Nephron progenitor cell (in vitro differentiated cells): ENCODE results near the gene BUB1B.
A peak's percentile ranks its signal among the peaks of the same experiment; 100 is the strongest.
"Not testable (repeated sequence)": the region's sequence is repeated elsewhere in the genome, so short reads cannot be mapped to it uniquely, and the experiment has no call there.

ENCODE experiments used
- DNase-seq: peaks from one replicate; pipeline ENCODE4 v3.0.0; 2021
- H3K27ac Mint-ChIP-seq: 2 replicates; pipeline ENCODE4 v1.8.0; 2021; ENCODE audit warnings: mild to moderate bottlenecking, moderate library complexity, mixed read lengths
- H3K27me3 Mint-ChIP-seq: 2 replicates; pipeline ENCODE4 v1.8.0; 2021; ENCODE audit warnings: mild to moderate bottlenecking, low read depth, mixed read lengths; ENCODE audit not compliant: poor library complexity
- H3K36me3 Mint-ChIP-seq: 2 replicates; pipeline ENCODE4 v1.8.0; 2021; ENCODE audit warnings: low read depth, mixed read lengths
- H3K4me1 Mint-ChIP-seq: 2 replicates; pipeline ENCODE4 v1.8.0; 2021; ENCODE audit warnings: mixed read lengths
- H3K4me3 Mint-ChIP-seq: 2 replicates; pipeline ENCODE4 v1.8.0; 2021; ENCODE audit warnings: mild to moderate bottlenecking, moderate library complexity, mixed read lengths
- H3K9me3 Mint-ChIP-seq: 2 replicates; pipeline ENCODE4 v1.8.0; 2021; ENCODE audit warnings: mild to moderate bottlenecking, moderate library complexity, mixed read lengths
- TF ChIP-seq, protein P1 (sequence below): fragments of 200-600 bp; sonication (generic); IDR thresholded peaks from 2 replicates; pipeline ENCODE4 v1.5.0; 2021; ENCODE audit warnings: antibody characterized with exemption

BUB1B gene, protein sequence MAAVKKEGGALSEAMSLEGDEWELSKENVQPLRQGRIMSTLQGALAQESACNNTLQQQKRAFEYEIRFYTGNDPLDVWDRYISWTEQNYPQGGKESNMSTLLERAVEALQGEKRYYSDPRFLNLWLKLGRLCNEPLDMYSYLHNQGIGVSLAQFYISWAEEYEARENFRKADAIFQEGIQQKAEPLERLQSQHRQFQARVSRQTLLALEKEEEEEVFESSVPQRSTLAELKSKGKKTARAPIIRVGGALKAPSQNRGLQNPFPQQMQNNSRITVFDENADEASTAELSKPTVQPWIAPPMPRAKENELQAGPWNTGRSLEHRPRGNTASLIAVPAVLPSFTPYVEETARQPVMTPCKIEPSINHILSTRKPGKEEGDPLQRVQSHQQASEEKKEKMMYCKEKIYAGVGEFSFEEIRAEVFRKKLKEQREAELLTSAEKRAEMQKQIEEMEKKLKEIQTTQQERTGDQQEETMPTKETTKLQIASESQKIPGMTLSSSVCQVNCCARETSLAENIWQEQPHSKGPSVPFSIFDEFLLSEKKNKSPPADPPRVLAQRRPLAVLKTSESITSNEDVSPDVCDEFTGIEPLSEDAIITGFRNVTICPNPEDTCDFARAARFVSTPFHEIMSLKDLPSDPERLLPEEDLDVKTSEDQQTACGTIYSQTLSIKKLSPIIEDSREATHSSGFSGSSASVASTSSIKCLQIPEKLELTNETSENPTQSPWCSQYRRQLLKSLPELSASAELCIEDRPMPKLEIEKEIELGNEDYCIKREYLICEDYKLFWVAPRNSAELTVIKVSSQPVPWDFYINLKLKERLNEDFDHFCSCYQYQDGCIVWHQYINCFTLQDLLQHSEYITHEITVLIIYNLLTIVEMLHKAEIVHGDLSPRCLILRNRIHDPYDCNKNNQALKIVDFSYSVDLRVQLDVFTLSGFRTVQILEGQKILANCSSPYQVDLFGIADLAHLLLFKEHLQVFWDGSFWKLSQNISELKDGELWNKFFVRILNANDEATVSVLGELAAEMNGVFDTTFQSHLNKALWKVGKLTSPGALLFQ

DNA sequence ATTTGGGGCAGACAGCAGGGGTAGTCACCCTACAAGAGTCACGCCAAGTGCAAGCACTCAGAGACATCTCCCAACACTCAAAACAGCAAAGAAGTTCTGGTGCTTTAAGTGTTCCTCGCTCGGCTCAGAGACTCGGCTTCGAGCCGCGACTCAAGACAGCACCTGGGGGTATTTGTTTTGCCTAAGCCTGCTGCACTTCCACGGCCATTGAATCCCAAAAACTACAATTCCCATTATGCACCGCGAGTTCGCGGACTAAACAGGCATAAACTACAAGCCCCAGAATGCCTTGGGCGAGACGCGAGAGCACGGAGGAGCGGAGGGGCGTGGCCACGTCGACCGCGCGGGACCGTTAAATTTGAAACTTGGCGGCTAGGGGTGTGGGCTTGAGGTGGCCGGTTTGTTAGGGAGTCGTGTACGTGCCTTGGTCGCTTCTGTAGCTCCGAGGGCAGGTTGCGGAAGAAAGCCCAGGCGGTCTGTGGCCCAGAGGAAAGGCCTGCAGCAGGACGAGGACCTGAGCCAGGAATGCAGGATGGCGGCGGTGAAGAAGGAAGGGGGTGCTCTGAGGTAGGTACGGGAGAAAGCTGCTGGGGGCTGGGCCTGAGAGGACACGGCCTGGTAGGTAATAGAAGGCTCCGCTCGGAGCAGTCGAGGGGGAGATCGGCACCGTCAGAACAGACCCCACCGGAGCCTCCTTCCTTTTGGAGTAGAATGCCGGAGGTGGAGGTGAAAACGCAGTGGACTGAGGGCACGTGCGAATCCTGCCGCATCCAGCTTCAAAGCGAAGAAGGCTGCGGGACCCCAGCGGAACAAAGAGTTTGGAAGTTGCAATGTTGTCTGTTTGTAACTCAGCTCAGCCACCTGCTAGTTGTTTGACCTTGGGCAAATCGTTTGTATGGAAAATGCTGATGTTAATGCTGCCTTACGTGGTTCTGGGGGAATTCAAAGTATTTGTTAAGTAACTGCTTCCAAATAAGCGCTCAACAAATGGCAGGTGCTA lies at the start of gene BUB1B:
BUB1B (plus strand) TSS at position 381 of the 1,000 bp plus-strand sequence; CDS start at position 533, 152 bp downstream.
- H3K27ac Mint-ChIP-seq: no peak within 1 kb of the TSS
- peaks cover 17% of the 10 kb centered on the region for H3K36me3 Mint-ChIP-seq
- no peak within 1 kb of the TSS for H3K4me3 Mint-ChIP-seq
- DNase-seq: peak; percentile 94
- peaks cover 17% of the 10 kb centered on the region for H3K4me1 Mint-ChIP-seq
- TF ChIP-seq, protein P1, sequence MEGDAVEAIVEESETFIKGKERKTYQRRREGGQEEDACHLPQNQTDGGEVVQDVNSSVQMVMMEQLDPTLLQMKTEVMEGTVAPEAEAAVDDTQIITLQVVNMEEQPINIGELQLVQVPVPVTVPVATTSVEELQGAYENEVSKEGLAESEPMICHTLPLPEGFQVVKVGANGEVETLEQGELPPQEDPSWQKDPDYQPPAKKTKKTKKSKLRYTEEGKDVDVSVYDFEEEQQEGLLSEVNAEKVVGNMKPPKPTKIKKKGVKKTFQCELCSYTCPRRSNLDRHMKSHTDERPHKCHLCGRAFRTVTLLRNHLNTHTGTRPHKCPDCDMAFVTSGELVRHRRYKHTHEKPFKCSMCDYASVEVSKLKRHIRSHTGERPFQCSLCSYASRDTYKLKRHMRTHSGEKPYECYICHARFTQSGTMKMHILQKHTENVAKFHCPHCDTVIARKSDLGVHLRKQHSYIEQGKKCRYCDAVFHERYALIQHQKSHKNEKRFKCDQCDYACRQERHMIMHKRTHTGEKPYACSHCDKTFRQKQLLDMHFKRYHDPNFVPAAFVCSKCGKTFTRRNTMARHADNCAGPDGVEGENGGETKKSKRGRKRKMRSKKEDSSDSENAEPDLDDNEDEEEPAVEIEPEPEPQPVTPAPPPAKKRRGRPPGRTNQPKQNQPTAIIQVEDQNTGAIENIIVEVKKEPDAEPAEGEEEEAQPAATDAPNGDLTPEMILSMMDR: no peak
- H3K27me3 Mint-ChIP-seq: peaks cover 4% of the 10 kb centered on the region
- H3K9me3 Mint-ChIP-seq: no peaks in the 10 kb centered on the region

DNA sequence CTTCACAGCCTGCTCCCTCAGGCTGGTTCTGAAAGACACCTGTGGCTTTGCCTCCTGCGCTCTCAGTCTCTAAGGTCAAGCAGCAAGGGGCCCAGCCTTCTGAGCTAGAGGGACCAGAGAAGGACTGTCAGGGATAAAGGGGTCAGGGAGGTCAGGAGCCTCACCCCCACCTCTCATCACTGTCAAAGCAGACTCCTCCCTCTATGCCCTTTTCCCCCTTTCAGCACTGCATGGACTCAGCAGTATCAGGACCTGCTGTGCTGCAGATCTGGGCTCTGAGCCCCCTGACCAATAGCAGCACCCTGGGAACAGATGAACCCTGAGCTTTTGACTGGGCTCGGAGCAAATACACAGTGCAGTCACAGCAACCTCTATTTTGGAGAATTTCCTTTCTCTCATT lies 49.0 kb upstream of the BUB1B start:
- peak overlapping the region; percentile 91 for H3K27ac Mint-ChIP-seq
- TF ChIP-seq, protein P1: no peak
- peaks cover 2% of the 10 kb centered on the region for H3K27me3 Mint-ChIP-seq
- H3K4me3 Mint-ChIP-seq: peak overlapping the region; percentile 67
- no peaks in the 10 kb centered on the region for H3K9me3 Mint-ChIP-seq
- no peak for DNase-seq
- H3K36me3 Mint-ChIP-seq: no peaks in the 10 kb centered on the region
- peaks cover 92% of the 10 kb centered on the region for H3K4me1 Mint-ChIP-seq

DNA sequence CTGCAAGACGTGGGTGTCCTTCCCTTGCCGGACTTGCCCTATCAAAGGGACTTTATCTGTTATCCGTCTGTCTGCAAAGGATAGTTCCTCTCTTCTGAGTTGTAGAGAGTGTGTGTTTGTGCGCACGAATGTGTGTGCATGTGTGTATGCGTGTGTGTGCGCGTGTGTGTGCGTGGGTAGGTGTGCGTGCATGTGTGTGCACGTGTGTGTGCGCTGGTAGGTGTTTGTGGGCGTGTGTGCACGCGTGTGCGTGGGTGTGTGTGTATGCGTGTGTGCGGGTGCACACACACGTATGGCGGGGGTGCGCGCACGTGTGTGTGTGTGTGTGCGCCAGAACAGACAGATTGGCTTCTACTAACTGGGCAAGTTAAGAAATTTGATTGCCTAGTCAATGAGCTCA lies 48.1 kb upstream of the BUB1B start:
- Mint-ChIP-seq H3K9me3 (no peaks in the 10 kb centered on the region), H3K27ac (peak overlapping the region; percentile 91), H3K4me3 (peak overlapping the region; percentile 67), H3K27me3 (peaks cover 2% of the 10 kb centered on the region), H3K36me3 (no peaks in the 10 kb centered on the region), H3K4me1 (peaks cover 84% of the 10 kb centered on the region)
- no peak for DNase-seq
- TF ChIP-seq, protein P1: no peak

DNA sequence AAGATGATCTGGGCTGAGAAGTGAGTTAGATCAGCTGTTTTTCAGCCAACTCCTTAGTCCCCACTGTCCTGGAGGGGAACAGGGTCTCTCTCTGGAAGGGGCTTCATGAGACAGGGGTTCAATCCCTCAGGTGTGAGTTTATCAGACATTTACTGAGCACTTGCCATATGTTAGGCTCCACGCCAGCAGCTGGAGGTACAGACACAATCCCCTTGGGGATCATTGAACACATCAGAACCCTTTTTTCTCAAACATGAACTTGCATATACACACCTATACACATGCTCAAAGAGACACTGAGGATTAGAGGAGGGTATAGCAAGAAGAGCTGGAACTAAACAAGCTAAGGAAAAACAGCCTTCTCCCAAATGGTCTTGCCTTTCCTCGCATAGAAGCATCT lies 46.7 kb upstream of the BUB1B start:
- Mint-ChIP-seq H3K36me3 (no peaks in the 10 kb centered on the region), H3K4me1 (peaks cover 76% of the 10 kb centered on the region), H3K9me3 (no peaks in the 10 kb centered on the region), H3K4me3 (no peak overlapping the region), H3K27me3 (peaks cover 8% of the 10 kb centered on the region), H3K27ac (no peak overlapping the region)
- TF ChIP-seq, protein P1: no peak
- no peak for DNase-seq

DNA sequence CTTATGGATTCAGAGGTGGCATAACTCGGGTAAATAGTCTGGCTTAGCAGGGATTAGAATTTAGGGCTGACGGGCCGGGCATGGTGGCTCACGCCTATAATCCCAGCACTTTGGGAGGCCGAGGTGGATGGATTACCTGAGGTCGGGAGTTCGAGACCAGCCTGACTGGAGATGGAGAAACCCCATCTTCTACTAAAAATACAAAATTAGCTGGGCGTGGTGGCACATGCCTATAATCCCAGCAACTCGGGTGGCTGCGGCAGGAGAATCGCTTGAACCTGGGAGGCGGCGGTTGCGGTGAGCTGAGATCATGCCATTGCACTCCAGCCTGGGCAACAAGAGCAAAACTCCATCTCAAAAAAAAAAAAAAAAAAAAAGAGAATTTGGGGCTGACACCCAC lies 45.8 kb upstream of the BUB1B start:
- not testable (repeated sequence) for H3K27ac Mint-ChIP-seq, H3K36me3 Mint-ChIP-seq

More for the DNA sequence above, 45.8 kb upstream of the BUB1B start:
- peaks cover 67% of the 10 kb centered on the region for H3K4me1 Mint-ChIP-seq
- peaks cover 10% of the 10 kb centered on the region for H3K27me3 Mint-ChIP-seq
- H3K4me3 Mint-ChIP-seq, DNase-seq, H3K9me3 Mint-ChIP-seq: not testable (repeated sequence)
